Measurements from ENCODE around the gene KRT39.

KRT39 gene

DNA sequence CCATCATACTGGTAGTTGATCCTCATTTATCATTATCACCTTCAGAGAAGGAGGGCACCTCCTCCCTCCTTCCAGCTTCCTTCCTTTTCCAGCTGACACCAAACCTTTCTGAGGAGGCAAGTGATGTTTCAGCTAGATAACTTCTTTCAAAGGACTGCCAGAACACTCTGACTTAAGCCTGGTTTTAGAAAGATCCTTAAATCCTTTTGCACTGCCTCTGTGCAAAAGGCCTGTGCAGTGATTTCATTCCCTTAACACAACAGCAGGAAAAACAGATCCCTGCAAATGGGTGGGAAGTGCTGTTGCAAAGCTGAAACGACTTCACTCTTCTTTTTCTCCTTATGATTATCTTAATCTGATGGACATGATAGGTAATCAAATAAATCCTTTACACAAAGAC, 22.2 kb downstream of the KRT39 start:
- TF ChIP-seq, protein P1, sequence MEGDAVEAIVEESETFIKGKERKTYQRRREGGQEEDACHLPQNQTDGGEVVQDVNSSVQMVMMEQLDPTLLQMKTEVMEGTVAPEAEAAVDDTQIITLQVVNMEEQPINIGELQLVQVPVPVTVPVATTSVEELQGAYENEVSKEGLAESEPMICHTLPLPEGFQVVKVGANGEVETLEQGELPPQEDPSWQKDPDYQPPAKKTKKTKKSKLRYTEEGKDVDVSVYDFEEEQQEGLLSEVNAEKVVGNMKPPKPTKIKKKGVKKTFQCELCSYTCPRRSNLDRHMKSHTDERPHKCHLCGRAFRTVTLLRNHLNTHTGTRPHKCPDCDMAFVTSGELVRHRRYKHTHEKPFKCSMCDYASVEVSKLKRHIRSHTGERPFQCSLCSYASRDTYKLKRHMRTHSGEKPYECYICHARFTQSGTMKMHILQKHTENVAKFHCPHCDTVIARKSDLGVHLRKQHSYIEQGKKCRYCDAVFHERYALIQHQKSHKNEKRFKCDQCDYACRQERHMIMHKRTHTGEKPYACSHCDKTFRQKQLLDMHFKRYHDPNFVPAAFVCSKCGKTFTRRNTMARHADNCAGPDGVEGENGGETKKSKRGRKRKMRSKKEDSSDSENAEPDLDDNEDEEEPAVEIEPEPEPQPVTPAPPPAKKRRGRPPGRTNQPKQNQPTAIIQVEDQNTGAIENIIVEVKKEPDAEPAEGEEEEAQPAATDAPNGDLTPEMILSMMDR (IDR thresholded peaks at IDR 0.05; ENCODE audit: extremely low read depth, missing control alignments), result no peak
- no peak for DNase-seq (ENCODE audit: low spot score)

DNA sequence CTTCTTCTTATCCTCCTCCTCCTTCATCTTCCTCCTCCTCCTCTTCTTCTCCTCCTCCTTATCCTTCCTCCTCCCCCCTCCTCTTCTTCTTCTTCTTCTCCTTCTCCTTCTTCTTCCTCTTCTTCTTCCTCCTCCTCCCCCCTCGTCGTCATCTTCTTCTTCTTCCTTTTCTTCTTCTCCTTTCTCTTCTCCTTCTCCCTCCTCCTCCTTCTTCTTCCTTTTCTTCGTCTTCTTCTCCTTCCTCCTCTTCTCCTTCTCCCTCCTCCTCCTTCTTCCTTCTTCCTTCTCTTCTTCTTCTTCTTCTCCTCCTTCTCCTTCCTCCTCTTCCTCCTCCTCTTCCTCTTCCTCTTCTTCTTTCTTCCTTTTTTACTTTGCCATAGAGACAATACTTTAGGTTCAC, 24.2 kb downstream of the KRT39 start:
- no peak for DNase-seq (ENCODE audit: low spot score)
- TF ChIP-seq, protein P1 (IDR thresholded peaks at IDR 0.05; ENCODE audit: extremely low read depth, missing control alignments), result no peak

DNA sequence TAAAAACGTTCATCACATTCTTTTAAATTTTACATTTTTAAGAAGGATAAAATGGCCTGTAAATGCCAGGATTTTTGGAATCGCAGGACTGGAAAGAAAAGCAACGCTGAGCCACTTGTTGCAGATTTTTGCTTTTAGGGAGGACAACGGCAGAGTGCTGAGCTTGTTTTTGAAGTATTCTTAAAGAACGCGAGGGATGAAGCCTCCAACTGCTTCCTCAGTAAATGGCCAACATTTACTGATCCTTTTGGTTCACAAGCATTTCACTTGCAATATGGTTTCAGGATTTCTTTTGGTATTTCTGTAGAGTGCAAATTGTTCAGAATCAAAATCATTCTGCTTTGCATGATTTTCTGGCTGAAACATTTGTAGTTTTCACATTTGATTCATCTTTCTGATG, 26.5 kb downstream of the KRT39 start:
- TF ChIP-seq, protein P1 (IDR thresholded peaks at IDR 0.05; ENCODE audit: extremely low read depth, missing control alignments), result no peak
- no peak for DNase-seq (ENCODE audit: low spot score)

DNA sequence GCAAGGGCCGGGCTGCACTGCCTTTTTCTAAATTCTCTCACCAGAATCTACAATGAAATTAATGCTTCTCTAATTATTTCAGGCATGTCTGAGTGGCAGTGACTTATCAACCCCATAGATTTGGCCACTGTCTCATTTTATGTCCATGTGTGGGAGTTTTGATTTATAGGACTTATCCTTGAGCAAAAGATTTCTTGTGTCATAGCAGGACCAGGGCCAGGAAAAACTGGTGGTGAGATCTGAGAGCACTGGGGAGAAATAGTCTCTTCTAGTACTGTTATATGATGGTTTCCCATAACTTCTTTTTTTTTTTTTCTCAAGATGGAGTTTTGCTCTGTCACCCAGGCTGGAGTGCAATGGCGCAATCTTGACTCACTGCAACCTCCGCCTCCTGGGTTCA, 27.8 kb downstream of the KRT39 start:
- DNase-seq (ENCODE audit: low spot score), result no peak
- TF ChIP-seq, protein P1 (IDR thresholded peaks at IDR 0.05; ENCODE audit: extremely low read depth, missing control alignments), result no peak

DNA sequence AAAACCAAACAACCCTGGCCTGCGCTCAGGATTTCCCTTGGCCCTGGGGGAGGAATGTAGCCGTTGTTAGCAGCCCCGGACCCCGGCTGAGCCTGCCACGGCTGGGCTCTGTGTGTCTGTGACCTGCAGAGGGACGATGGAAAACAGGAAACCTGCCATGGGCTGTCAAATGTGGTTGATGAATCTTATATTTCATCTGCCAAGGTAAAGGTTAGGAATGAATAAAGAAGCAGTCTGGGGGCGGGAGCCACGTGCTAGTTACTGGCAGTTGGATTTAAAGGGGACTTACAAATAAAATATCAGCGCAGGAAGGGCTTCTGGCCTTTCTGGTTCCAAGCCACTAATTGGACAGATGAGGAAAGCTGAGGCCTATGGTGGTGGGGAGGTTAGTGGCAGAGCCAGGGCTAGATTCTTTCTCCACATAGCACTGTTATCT, 29.3 kb downstream of the KRT39 start, which contains the start of gene KRT23:
Gene KRT23 (minus strand): TSS at position 263 of the 436 bp plus-strand sequence. CDS start 1,043 bp downstream, outside the sequence.
- TF ChIP-seq, protein P1 (IDR thresholded peaks at IDR 0.05; ENCODE audit: extremely low read depth, missing control alignments), result no peak
- DNase-seq (ENCODE audit: low spot score), result no peak

DNA sequence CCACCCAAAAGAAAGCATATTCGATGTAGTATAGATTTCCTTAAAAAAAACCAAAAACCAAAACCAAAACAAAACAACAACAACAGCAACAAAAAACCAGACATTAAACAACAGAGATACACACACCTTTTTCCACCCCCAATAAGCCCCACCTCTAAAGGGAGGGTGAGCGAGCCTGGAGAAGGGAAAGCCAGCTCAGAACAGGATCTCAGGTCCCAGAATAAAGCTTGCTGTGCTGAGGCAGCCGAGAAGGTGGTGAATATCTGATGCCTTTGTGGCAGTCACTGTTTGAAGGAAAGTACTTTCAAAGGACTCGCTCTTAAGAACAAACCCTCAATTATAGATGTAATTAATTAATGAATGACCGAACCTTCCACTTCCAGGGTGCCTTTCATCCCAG, 29.8 kb downstream of the KRT39 start:
- TF ChIP-seq, protein P1 (IDR thresholded peaks at IDR 0.05; ENCODE audit: extremely low read depth, missing control alignments), result no peak
- no peak for DNase-seq (ENCODE audit: low spot score)

DNA sequence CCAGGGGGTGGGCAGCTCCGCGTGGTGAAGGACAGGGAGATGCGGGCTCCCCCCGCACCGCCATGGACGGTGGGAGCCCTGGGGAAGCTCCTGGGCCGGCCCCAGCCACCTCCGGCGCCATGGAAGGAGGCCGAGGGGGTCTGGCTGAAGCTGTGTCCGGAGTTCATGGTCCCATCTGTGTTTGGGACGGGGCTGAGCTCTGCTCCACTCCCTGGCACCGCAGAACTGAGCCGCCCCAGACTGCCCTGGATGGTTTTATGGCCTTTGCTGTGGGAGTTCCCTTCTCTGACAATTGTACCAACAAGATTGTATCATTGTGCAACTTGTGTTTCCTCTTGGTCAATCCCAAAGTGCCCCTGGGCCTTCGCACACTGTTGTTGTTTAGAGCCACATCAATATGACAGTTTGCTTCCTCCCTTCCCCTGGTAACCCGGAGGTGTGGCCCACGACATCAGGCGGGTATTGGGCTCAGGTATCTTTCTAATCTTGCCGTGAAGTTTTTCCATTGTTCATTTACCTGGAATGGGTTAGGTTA, 30.2 kb downstream of the KRT39 start:
- TF ChIP-seq, protein P1 (IDR thresholded peaks at IDR 0.05; ENCODE audit: extremely low read depth, missing control alignments), result no peak
- no peak for DNase-seq (ENCODE audit: low spot score)

Measured in GM20000 (cell line).